Measurements from ENCODE around the gene INPP5A. TPM values are rescaled to one million over a fixed set of nuclear protein-coding genes. Genes with fewer than 3 reads are reported as not detected.
A peak's percentile ranks its signal among the peaks of the same experiment; 100 is the strongest.

The INPP5A gene
- total RNA-seq, 1 experiment from 2014 or later, result 14.7 TPM

DNA sequence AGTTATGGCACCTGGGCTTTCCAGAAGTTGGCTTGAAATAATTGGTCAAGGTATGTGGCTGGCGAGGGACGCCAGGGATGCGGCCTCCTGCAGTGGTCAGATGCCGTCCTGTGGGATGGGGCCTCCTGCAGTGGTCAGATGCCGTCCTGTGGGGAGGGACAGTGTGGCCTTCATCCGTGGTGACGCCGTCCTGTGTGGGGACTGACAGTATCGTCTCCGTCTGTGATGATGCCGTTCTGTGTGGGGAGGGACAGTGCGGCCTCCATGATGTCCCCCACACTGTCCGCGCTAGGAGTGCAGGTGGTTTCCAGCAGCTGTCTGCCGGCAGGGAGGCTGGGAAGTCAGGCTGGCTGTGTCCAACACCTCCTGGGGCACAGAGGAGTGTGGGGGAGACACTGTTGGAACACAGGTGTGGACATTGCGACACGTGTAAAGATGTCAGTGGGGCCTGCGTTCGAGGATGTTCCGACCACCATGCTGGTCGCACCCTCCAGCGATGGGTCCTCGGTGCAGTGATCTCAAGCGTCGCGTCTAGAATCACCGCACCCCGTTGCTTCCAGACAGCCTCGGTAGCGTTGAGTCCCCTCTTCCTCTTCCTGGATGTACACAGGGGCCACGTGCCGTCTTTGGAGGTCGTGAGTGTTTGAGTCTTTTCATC lies 52.6 kb downstream of the INPP5A start:
- TF ChIP-seq, protein P1, sequence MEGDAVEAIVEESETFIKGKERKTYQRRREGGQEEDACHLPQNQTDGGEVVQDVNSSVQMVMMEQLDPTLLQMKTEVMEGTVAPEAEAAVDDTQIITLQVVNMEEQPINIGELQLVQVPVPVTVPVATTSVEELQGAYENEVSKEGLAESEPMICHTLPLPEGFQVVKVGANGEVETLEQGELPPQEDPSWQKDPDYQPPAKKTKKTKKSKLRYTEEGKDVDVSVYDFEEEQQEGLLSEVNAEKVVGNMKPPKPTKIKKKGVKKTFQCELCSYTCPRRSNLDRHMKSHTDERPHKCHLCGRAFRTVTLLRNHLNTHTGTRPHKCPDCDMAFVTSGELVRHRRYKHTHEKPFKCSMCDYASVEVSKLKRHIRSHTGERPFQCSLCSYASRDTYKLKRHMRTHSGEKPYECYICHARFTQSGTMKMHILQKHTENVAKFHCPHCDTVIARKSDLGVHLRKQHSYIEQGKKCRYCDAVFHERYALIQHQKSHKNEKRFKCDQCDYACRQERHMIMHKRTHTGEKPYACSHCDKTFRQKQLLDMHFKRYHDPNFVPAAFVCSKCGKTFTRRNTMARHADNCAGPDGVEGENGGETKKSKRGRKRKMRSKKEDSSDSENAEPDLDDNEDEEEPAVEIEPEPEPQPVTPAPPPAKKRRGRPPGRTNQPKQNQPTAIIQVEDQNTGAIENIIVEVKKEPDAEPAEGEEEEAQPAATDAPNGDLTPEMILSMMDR (IDR thresholded peaks at IDR 0.05; ENCODE audit: unreplicated experiment), result no peak
- DNase-seq (ENCODE audit: unreplicated experiment), result no peak
- no peaks in the 10 kb centered on the region for H3K9me3 Mint-ChIP-seq (ENCODE audit: unreplicated experiment)
- ChIA-PET POLR2A (interaction anchor here (1.1 kb wide), 1 partner anchor 54 kb away, joined by 6 read pairs; no protein-coding TSS in a partner anchor), CTCF (interaction anchor here (0.7 kb wide), 1 partner anchor 20 kb away, joined by 3 read pairs; no protein-coding TSS in a partner anchor)
- H3K27me3 Mint-ChIP-seq (ENCODE audit: insufficient read depth, unreplicated experiment), result no peaks in the 10 kb centered on the region
- H3K36me3 Mint-ChIP-seq (ENCODE audit: insufficient read depth, unreplicated experiment), result no peaks in the 10 kb centered on the region
- no peak overlapping the region for H3K27ac Mint-ChIP-seq (ENCODE audit: low read depth, unreplicated experiment)
- intact Hi-C loops (cut with micrococcal nuclease), result loop anchor here (10.0 kb wide), 1 partner anchor 55 kb away; the partner anchor contains the start of gene INPP5A
- BruUV-seq (replicated peaks), result no TSS peak
- H3K4me3 Mint-ChIP-seq (ENCODE audit: unreplicated experiment), result no peak overlapping the region
- peaks cover 28% of the 10 kb centered on the region for H3K4me1 Mint-ChIP-seq (ENCODE audit: insufficient read depth, unreplicated experiment)

DNA sequence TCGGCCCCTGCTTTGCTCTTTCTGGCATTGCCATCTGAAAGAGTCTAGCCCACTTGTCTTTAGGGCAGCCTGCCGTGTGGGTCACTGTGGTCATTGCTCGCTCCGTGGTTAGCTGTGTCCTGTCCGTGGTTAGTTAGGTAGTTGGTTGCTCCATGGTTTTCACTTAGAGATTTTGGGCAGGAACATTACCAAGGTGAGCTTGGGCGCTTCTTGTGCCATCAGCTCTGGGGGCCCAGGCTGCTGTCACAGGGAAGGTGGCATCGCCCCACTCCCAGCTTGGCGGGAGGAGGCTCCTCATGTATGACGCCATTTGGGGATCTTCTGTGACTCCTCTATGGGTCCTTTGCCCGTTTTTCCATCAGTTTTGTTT lies 53.1 kb downstream of the INPP5A start:
- DNase-seq (ENCODE audit: unreplicated experiment), result no peak
- TF ChIP-seq, protein P1 (IDR thresholded peaks at IDR 0.05; ENCODE audit: unreplicated experiment), result no peak
- H3K9me3 Mint-ChIP-seq (ENCODE audit: unreplicated experiment), result no peaks in the 10 kb centered on the region
- H3K27ac Mint-ChIP-seq (ENCODE audit: low read depth, unreplicated experiment), result no peak overlapping the region
- ChIA-PET POLR2A (interaction anchor here (0.5 to 1.1 kb wide), 4 partner anchors 19 to 781 kb away, joined by 3 to 8 read pairs (median 4); no protein-coding TSS in a partner anchor), CTCF (interaction anchor here (0.7 kb wide), 1 partner anchor 19 kb away, joined by 3 read pairs; no protein-coding TSS in a partner anchor)
- peaks cover 28% of the 10 kb centered on the region for H3K4me1 Mint-ChIP-seq (ENCODE audit: insufficient read depth, unreplicated experiment)
- no TSS peak for BruUV-seq (replicated peaks)
- no peaks in the 10 kb centered on the region for H3K36me3 Mint-ChIP-seq (ENCODE audit: insufficient read depth, unreplicated experiment)
- H3K4me3 Mint-ChIP-seq (ENCODE audit: unreplicated experiment), result no peak overlapping the region
- intact Hi-C loops (cut with micrococcal nuclease), result loop anchor here (1.0 to 10.0 kb wide), 2 partner anchors 18 to 56 kb away; partner anchors contain the start of gene INPP5A
- no peaks in the 10 kb centered on the region for H3K27me3 Mint-ChIP-seq (ENCODE audit: insufficient read depth, unreplicated experiment)

- CTCF ChIA-PET, result interaction anchor here (0.6 to 1.0 kb wide), 3 partner anchors 19 to 70 kb away, joined by 3 read pairs; no protein-coding TSS in a partner anchor
- no peak overlapping the region for H3K4me3 Mint-ChIP-seq (ENCODE audit: unreplicated experiment)
Observed at GRCh38 chr10:132591166-132591971, 53.8 kb downstream of the INPP5A start.

More at GRCh38 chr10:132591166-132591971, 53.8 kb downstream of the INPP5A start:
- BruUV-seq (replicated peaks), result no TSS peak
- no peaks in the 10 kb centered on the region for H3K9me3 Mint-ChIP-seq (ENCODE audit: unreplicated experiment)
- TF ChIP-seq, protein P1 (IDR thresholded peaks at IDR 0.05; ENCODE audit: unreplicated experiment), result peak; percentile 15
- intact Hi-C loops (cut with micrococcal nuclease), result loop anchor here (1.0 to 10.0 kb wide), 2 partner anchors 19 to 57 kb away; partner anchors contain the start of gene INPP5A
- no peaks in the 10 kb centered on the region for H3K27me3 Mint-ChIP-seq (ENCODE audit: insufficient read depth, unreplicated experiment)
- H3K36me3 Mint-ChIP-seq (ENCODE audit: insufficient read depth, unreplicated experiment), result no peaks in the 10 kb centered on the region
- DNase-seq (ENCODE audit: unreplicated experiment), result peak; percentile 78
- POLR2A ChIA-PET, result interaction anchor here (0.5 to 1.1 kb wide), 5 partner anchors 19 to 781 kb away, joined by 3 to 8 read pairs (median 3); no protein-coding TSS in a partner anchor
- H3K27ac Mint-ChIP-seq (ENCODE audit: low read depth, unreplicated experiment), result no peak overlapping the region
- H3K4me1 Mint-ChIP-seq (ENCODE audit: insufficient read depth, unreplicated experiment), result peaks cover 28% of the 10 kb centered on the region
